ENCODE measurements around the gene LRP6. TPM values are rescaled to one million over a fixed set of nuclear protein-coding genes. Genes with fewer than 3 reads are reported as not detected.
A peak's percentile ranks its signal among the peaks of the same experiment; 100 is the strongest.

LRP6 gene
- total and polyA plus RNA-seq, 2 of the 13 experiments (the other 11 are each of a cell fraction or from before 2014, with no cell fraction given): 33.8 to 42.0 TPM

GRCh38 chr12:12088147-12088546, 178.7 kb downstream of the LRP6 start (continued):
- no peak for TF ChIP-seq ZNF646 (CRISPR knock-in tag; IDR thresholded peaks at IDR 0.05)
- TF ChIP-seq POGZ (CRISPR knock-in tag; IDR thresholded peaks at IDR 0.05): peak; percentile 66; the same call in 1 of the 2 replicates
- TF ChIP-seq, protein P1, sequence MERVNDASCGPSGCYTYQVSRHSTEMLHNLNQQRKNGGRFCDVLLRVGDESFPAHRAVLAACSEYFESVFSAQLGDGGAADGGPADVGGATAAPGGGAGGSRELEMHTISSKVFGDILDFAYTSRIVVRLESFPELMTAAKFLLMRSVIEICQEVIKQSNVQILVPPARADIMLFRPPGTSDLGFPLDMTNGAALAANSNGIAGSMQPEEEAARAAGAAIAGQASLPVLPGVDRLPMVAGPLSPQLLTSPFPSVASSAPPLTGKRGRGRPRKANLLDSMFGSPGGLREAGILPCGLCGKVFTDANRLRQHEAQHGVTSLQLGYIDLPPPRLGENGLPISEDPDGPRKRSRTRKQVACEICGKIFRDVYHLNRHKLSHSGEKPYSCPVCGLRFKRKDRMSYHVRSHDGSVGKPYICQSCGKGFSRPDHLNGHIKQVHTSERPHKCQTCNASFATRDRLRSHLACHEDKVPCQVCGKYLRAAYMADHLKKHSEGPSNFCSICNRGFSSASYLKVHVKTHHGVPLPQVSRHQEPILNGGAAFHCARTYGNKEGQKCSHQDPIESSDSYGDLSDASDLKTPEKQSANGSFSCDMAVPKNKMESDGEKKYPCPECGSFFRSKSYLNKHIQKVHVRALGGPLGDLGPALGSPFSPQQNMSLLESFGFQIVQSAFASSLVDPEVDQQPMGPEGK (CRISPR knock-in tag; IDR thresholded peaks at IDR 0.05): peak; percentile 73
- TF ChIP-seq MYC (CRISPR knock-in tag; IDR thresholded peaks at IDR 0.05; ENCODE audit: borderline replicate concordance): 0 out of 2 replicates have a peak, but pooled peaks have one; percentile 14
- peak; percentile 58 for TF ChIP-seq YY1 (IDR thresholded peaks at IDR 0.05; ENCODE audit: insufficient read depth, insufficient replicate concordance, low read depth, low read length)
- no peak for TF ChIP-seq EEA1 (CRISPR knock-in tag; IDR thresholded peaks at IDR 0.05; ENCODE audit: borderline replicate concordance)

Data from HepG2 (cell line).